NCI-H146 treated with DMSO at 0.1 percent for 48 hours (cell line): Measurements from ENCODE around the gene LRRC8B.
"Not testable (repeated sequence)": the region's sequence is repeated elsewhere in the genome, so short reads cannot be mapped to it uniquely, and the experiment has no call there.

Experiments
- DNase-seq: peaks from one replicate; lab custom pipeline; 2025; ENCODE audit not compliant: unreplicated experiment; lab: John Stamatoyannopoulos, UW

Gene LRRC8B

DNA sequence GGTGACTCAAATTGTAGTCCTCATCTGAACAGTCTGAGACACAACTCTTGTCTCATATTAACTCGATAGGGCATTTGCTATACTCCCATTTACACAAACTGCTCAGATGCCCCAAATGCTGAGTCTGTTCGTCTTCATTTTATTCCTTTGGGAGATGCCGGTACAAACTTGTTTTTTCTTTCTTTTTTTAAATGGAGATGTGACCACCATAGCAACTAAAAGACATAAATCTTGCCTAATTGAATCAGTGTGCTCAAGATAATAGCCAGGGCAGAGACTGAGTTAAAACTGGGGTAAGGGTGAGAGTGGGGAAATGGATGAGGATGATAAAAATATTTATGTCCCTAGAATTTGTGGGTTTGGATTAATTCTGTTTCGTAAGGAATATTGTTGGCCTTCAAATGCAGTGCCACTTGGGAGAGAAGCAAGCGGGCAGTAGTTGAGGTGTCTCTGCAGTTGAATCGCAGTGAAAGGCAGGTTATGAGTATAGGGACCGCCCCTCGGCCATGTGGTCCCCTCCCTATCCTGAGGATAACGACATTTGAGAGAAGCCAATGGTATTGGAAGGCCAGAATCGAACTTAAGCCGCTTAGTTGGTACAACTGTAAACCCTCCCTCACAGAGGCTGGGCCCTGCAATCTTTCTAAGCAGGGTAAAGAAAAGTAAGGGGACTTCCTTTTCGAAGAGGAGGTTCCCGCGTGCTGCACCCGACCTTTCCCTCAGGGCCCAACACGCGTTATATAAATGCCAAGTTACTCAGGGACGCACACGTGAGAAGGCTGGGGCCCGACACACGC lies 859 bp upstream of the LRRC8B start:
- peak; percentile 80 for DNase-seq

DNA sequence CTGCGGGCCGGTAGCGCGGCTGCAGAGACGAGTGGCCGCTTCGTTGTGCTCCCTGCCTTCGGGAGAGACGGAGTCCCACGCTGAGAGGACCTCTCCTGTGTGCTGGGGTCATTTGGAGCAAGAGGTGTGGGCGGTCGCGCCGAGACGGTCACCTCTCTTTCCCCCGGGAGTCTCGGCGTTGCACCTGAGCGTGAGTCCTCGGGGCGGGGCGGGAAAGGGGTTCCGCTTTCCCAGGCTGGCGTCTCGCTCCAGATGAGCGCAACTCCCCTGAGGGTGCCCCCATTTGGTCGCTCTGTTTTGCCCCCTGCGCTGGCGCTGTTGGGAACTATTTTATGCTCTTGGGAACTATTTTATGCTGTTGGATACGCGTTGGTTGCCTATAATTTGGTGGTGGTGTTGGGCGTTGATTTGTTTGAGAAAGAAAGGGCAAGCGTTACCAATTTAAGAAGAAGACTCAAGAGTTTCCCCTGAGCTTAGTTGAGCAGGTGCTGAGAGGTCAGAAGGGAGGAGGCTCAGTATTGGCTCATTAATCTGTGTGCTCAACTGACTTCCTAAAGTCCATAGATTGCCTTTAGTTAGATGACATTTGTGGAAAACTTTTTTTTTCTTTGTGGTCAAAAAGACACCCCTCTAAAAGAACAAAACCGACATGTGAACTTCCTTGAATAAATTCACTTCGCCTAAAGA lies 683 bp downstream of the LRRC8B start:
- peak; percentile 54 for DNase-seq

DNA sequence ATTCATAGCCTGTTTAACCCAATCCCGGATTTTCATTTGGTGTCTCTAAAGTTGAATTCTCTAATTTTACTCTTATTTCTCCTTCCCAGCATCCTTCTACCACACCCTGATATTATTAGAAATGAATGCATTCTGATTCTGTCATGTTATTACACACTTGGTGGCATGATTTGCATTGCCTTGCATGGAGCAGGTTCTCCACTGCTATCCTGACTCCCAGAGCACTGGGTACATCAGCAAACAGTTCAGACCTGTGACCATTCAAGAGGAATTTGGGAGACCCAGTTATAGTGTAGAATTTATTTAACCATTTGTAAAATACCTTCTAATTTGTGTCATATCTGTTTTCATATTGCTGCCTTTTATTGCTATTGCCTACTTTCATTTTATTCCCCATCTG lies 2.6 kb downstream of the LRRC8B start:
- no peak for DNase-seq

DNA sequence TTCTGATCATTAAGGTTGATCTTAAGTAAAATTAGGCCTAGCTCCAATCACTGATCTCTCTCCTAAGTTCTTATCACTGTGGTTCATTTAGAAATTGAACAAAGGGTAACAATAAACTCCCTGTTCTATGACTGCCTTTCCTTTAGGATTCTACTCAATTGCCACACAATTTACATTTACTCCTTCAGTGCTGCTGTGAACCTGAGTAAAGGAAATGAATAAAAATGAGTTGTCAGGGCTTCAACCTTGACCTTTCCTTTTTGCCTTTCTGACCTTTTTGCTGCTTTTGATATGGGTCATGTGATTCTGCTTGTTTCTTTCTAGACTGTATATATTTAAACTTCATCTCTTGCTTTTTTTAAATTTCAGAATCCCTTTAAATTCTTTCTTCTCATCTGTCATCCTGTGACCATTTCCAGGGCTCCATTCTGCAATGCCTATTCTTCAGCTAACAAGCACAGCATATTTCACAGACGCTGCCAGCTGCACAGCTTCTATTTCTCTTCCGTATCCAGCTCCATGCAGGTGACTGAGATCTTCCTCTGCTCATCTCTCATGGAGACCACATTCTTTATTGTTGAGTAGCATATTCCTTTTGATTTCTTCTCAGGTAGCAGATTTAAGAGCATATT lies 3.2 kb downstream of the LRRC8B start:
- DNase-seq, result no peak

DNA sequence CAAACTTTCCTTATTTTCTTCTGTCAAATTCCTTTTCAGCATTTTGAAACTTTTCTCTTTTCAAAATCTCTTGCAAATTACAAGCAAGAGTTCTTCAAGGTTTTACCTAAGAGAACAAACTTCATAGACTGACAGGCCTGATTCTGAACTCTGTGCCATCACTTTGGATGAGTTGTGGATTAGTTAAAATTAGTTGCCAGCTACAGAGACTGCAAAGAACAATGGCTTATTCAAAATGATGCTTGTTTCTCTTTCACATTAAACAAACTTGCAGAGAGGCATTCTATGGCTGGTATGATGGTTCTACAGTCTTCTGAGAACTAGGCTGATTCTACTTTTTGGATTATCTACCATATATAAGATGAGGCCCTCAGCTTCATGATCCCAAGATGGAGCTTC lies 3.8 kb downstream of the LRRC8B start:
- DNase-seq, result no peak

DNA sequence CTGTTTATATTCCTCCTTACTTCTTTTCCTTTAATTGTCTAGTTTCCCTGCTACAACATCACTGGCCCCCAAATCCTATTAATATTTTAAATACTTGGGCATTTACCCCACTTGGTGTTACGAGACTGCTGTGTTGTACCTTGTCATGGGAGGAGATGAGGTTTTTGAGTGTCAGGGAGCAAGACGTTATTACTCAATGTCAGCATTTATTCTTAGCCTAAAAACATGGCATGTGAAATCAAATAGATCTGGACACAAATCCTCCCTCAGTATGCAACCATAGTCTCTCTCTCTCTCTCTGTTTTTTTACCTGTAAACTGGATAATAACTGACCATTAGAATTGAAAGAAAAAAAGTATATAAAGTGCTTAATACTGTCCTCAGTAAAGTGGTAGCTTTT lies 4.6 kb downstream of the LRRC8B start:
- no peak for DNase-seq

DNA sequence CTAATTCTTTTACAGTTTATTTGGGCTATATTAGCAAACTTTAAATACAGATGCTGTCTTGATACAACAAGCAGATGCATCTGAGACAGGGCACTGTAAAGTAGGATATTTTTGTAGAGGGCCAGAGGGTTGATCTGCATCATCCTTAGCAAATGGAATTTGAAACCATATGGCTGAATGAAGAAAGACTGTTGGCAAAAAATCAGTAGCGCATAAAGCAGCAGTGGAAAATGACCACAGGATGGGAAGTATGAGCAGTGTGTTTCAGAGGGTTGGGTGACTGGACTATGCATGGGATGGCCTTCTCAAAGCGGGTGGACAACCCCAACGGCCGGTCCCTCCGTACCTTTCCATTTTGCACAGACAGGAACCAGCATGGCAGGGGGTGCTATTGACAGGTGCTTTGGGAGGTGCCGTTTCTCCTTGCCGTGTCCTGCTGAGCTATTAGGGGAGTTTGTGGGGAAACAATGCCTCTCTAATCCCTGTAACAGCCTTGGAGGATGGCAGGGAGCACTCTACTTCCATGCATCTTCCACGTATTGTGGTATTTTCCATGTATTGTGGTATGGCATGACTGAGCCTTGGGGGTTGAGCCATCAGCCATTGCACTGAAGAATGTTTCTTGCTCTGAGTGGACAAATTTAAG lies 5.9 kb downstream of the LRRC8B start:
- peak; percentile 88 for DNase-seq

DNA sequence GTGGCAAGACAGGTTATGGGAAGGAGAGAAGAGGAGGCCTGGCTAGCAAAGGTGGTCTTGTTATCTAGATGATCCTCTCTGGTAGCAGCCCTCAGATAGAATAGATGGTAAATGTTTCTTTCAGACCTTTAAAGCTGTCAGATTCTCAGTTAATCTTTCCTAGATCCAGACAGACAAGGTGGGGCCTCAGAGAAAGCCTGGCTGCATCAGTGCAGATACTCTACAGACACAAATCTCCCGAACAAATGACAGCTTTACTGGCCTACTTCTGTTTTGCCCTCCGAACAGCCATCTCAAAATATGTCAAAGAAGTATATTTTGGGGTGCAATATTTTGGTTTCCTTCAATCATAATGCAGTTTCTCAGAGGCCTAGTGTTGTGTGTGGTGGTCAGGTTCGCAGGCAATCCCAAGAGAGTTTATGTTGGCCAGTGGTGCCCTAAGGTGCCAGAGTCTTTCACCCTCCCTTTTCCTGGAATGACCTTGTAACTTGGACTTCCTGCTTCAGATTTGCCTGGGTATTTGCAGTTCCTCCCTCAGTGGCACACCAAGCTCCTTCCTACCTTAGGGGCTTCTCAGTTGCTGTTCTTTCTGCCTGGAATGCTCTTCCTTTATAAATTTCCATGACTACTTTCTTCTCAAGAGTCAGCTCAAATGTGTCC lies 7.0 kb downstream of the LRRC8B start:
- DNase-seq, result no peak

DNA sequence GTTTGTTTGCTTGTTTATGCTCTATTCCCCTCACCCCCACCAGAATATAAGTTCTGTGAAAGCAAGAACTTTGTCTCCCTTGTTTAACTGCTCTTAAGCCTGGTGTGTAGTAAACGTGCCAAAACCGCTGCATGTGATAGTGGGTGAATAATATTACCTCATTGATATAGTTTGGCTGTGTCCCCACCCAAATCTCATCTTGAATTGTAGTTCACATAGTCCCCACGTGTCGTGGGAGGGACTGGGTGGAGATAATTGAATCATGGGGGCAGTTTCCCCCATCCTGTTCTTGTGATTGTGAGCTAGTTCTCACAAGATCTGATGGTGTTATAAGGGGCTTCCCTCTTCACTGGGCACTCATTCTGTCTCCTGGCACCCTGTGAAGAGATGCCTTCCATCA lies 7.6 kb downstream of the LRRC8B start:
- no peak for DNase-seq

DNA sequence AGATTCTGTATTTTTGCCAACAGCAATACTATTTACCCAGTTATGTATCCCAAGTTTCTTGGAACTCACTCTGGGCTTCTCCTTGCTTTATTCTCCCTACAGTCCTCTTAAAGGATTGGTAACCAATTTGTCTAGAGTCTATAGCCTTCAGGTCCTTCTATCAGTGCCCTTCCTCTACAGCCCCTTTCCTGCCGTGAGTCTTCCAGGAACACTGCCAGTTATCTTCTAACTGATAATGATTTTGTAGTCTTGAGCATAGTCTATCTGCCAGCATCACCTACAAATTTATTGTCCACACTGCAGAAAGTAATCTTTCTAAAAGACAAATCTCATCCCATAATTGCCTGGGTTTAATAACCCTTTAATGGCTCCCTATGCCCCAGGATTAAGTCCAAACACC lies 8.2 kb downstream of the LRRC8B start:
- DNase-seq, result no peak

DNA sequence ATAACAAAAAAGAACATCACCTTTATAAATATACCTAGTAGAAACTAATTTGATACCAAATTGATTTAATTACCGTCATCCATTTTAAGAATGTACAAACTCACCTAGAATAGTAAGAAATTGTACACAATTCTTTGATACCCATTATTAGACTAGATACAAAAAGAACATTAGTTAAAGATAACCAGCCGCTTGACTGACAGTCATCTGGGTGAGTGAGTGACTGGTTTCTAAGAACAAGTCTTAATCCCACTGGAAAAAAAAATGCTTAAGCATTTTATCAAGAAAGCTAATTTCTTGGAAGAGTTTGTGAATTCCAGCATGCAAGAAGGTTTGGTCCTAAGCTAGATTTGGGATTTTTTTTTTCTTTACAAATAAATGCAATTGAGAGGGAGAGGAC lies 10.9 kb downstream of the LRRC8B start:
- no peak for DNase-seq

DNA sequence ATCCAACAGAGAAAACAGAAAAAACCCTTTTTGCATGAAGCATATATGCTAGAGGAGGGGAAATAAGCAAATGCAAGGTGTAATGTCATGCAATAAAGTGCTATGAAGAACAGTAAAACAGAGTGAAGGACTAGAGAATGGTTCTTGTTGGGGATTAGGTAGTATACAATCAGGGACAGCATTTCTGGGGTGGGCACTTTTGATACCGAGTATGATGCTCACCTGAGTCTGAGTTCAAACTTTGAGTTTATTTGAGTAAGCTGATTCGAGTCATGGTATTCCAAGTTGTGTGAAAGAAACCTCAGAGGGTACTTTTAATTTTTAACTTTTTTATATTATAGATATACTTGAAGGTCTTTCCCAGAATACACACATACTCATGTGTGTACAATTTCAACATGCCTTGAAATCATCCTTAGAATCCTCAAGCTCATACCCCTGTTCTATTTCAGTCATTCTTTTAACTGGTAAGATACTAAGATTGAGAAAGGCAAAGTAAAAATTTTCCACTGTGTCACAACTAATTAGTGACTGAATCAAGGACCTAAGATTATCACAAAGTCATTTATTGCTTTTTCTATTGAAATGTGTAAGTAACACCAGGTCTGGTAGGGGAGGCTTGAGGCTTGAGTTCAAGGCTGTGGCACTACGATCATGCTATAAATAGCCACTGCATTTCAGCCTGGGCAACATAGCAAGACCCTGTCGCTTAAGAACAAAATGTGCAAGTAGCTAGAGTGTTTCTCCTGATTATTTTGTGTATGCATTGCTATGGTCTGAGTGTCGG lies 12.1 kb downstream of the LRRC8B start:
- DNase-seq, result no peak

DNA sequence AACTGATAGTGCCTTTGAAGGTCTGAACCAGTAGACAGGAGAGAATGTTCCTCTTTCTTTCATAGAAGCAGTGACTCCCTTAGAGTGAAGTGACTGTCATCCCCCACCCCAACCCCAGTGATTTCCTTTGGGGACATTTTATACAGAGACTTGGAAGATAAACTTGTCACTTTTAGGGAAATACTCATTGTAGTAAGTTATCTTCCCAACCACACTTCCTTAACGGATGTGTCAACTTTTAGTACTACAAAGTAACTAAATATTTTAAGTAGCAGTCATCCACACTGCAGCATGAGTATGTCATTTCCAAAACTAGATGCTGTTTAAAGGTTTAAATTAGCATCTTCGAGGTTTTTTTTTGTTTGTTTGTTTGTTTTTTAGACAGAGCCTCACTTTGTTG lies 13.7 kb downstream of the LRRC8B start:
- no peak for DNase-seq

DNA sequence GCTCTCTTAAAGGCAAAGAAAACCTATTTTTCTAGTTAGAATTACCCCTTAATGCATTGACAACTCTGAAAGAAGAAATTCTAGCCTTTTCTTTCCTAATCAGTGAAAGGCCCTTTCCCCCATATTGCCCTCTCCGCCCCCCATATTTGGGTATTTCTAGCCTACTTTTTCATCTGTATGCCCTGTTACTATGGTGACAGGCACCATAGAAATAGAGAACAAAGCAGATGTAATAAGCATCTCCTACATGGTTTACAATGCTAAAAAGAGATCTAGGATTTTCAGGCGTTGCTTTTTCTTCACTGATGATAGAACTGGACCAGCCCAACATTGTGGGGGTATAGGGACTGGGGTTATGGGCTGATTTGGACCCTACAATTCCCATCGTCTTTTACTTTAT lies 14.5 kb downstream of the LRRC8B start:
- no peak for DNase-seq

DNA sequence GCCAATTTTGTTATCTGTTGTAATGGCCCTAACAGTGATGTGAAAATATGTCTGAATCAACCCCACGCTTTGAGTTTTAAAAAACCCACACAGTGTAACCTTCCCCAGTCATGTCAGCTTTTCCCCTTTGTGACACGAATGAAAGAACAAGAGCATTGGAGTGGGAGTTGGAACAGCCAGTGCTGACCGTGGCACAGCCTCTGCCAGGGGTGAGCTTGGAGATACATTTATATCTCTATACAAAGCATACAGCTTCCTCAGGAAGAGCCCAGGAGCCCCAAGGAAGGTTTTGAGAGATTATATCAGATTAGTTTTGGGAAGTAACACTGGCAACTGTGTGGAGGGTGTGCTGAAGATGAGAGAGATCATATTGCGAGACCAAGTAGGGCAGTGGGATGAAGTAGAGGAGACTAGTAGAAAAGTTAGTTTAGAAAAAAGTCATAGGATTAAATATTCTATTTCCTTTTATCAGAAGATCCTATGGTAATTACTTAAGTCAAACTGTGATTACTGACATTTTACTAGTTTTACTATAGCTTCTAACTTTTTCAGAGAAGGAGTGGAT lies 15.9 kb downstream of the LRRC8B start:
- DNase-seq, result no peak

DNA sequence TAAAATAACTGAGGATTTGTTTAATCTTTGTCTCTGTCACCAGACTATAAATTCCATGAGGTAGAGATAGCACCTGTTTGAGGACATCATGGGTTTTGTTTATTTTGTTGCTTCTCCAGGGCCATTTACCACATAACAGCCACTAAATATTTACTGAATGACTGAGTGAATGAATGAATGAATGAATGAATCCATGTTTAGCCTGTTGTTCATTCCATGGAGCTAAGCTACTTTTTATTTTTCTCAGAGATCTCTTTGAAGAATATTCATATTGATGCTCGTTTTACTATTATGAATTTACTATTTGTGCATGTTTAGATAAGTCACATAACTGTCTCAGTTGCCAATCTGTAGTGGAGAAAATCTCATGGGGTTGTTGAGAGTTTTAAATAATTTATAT lies 17.7 kb downstream of the LRRC8B start:
- no peak for DNase-seq

DNA sequence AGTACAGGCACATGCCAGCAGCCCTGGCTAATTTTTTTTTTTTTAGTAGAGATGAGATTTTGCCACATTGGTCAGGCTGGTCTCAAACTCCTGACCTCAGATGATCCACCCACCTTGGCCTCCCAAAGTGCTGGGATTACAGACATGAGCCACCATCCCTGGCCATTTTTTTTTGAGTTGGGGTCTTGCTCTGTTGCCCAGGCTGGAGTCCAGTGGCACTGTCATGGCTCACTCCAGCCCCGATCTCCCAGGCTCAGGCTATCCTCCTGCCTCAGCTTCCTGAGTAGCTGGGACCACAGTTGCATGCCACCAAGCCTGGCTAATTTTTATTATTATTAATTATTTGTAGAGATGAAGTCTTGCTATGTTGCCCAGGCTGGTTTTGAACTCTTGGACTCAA lies 19.0 kb downstream of the LRRC8B start:
- not testable (repeated sequence) for DNase-seq

DNA sequence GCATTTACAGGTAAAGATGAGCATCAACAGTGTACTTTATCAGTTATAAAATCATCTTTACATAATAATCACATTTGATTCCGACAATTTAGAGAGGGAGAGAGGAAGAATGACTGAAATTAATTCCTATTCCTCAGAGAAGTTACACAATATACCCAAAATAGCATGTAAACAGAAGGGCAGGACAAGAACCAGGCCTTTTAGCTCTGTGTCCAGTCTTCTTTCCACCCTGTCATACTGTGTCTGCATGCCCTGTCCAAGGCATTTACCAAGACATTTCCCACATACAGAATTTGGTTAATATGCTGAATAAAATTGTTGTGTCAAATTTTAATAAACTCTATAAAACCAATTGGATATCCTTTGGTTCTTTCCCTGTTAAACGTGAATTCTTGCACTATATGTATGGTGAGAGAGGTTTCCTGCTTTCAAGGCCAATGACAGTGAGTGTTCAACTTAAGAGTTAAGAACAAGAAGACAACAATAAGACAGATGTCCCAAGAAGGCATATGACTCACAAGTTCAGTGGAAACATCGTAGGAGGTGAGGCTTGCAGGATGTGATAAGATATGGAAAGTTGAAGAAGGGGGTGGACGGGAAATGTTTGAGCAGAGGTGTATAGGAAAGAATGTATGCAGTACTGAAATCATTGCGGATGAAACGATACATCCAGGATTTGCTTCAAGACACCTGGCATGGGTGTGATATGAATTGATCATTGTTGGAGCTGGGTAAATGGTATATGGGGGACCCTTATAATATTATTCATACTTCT lies 20.8 kb downstream of the LRRC8B start:
- no peak for DNase-seq
